ENCODE measurements around the gene KRTAP9-8. TPM values are rescaled to one million over a fixed set of nuclear protein-coding genes. Genes with fewer than 3 reads are reported as not detected.
"Not testable (repeated sequence)": the region's sequence is repeated elsewhere in the genome, so short reads cannot be mapped to it uniquely, and the experiment has no call there.

KRTAP9-8 gene
- polyA plus RNA-seq (ENCODE audit: insufficient read length in 4 of 4), result not detected

- not testable (repeated sequence) for DNase-seq (ENCODE audit: low read depth in 4 of 4, low spot score in 3 of 4)
These were observed at the start of gene KRTAP9-8 for GRCh38 chr17:41237949-41238437. Gene KRTAP9-8, plus strand, starts transcription at chr17:41237999. Its CDS starts 53 bp downstream, at chr17:41238052.

GRCh38 chr17:41189837-41190318 lies 47.9 kb upstream of the KRTAP9-8 start, which contains the start of gene KRTAP9-1:
Gene KRTAP9-1, plus strand, starts transcription at chr17:41189887. Its CDS starts 0 bp downstream, at chr17:41189887.
- not testable (repeated sequence) for DNase-seq (ENCODE audit: low read depth in 4 of 4, low spot score in 3 of 4)

- no peak for DNase-seq (ENCODE audit: low read depth in 4 of 4, low spot score in 3 of 4)
These were observed 47.5 kb upstream of the KRTAP9-8 start for GRCh38 chr17:41190328-41190727.

- DNase-seq (ENCODE audit: low read depth in 4 of 4, low spot score in 3 of 4), result no peak
These were observed 41.7 kb upstream of the KRTAP9-8 start for GRCh38 chr17:41196068-41196467.

- no peak for DNase-seq (ENCODE audit: low read depth in 4 of 4, low spot score in 3 of 4)
These were observed 38.2 kb upstream of the KRTAP9-8 start for GRCh38 chr17:41199421-41200078.

GRCh38 chr17:41211845-41212466 lies 25.8 kb upstream of the KRTAP9-8 start:
- DNase-seq (ENCODE audit: low read depth in 4 of 4, low spot score in 3 of 4), result no peak

GRCh38 chr17:41212524-41213169 lies 25.2 kb upstream of the KRTAP9-8 start:
- DNase-seq (ENCODE audit: low read depth in 4 of 4, low spot score in 3 of 4), result no peak

GRCh38 chr17:41215681-41216080 lies 22.1 kb upstream of the KRTAP9-8 start:
- DNase-seq (ENCODE audit: low read depth in 4 of 4, low spot score in 3 of 4), result no peak

- no peak for DNase-seq (ENCODE audit: low read depth in 4 of 4, low spot score in 3 of 4)
These were observed 14.0 kb upstream of the KRTAP9-8 start for GRCh38 chr17:41223821-41224220.

- DNase-seq (ENCODE audit: low read depth in 4 of 4, low spot score in 3 of 4), result no peak
These were observed 11.7 kb upstream of the KRTAP9-8 start for GRCh38 chr17:41226051-41226450.

- not testable (repeated sequence) for DNase-seq (ENCODE audit: low read depth in 4 of 4, low spot score in 3 of 4)
These were observed 11.2 kb upstream of the KRTAP9-8 start, which contains the start of gene KRTAP9-2 for GRCh38 chr17:41226598-41227095. Gene KRTAP9-2, plus strand, starts transcription at chr17:41226648. Its CDS starts 7 bp downstream, at chr17:41226655.

GRCh38 chr17:41230094-41230493 lies 7.7 kb upstream of the KRTAP9-8 start:
- no peak for DNase-seq (ENCODE audit: low read depth in 4 of 4, low spot score in 3 of 4)

- DNase-seq (ENCODE audit: low read depth in 4 of 4, low spot score in 3 of 4), result no peak
These were observed 6.1 kb upstream of the KRTAP9-8 start for GRCh38 chr17:41231731-41232130.

- DNase-seq (ENCODE audit: low read depth in 4 of 4, low spot score in 3 of 4), result not testable (repeated sequence)
These were observed 5.2 kb upstream of the KRTAP9-8 start, which contains the start of gene KRTAP9-3 for GRCh38 chr17:41232399-41233105. Gene KRTAP9-3, plus strand, starts transcription at chr17:41232449. Its CDS starts 53 bp downstream, at chr17:41232502.

- not testable (repeated sequence) for DNase-seq (ENCODE audit: low read depth in 4 of 4, low spot score in 3 of 4)
These were observed 683 bp upstream of the KRTAP9-8 start for GRCh38 chr17:41237116-41237515.

- not testable (repeated sequence) for DNase-seq (ENCODE audit: low read depth in 4 of 4, low spot score in 3 of 4)
These were observed 9.4 kb downstream of the KRTAP9-8 start for GRCh38 chr17:41246995-41247787.

- not testable (repeated sequence) for DNase-seq (ENCODE audit: low read depth in 4 of 4, low spot score in 3 of 4)
These were observed 11.9 kb downstream of the KRTAP9-8 start, which contains the start of gene KRTAP9-4 for GRCh38 chr17:41249637-41250240. Gene KRTAP9-4, plus strand, starts transcription at chr17:41249687. Its CDS starts 34 bp downstream, at chr17:41249721.

- no peak for DNase-seq (ENCODE audit: low read depth in 4 of 4, low spot score in 3 of 4)
These were observed 13.5 kb downstream of the KRTAP9-8 start for GRCh38 chr17:41251261-41251660.

- DNase-seq (ENCODE audit: low read depth in 4 of 4, low spot score in 3 of 4), result no peak
These were observed 17.1 kb downstream of the KRTAP9-8 start for GRCh38 chr17:41254861-41255260.
